ENCODE data around the gene CHRNA5. TPM values are rescaled to one million over a fixed set of nuclear protein-coding genes. Genes with fewer than 3 reads are reported as not detected.
A peak's percentile ranks its signal among the peaks of the same experiment; 100 is the strongest.
"Not testable (repeated sequence)": the region's sequence is repeated elsewhere in the genome, so short reads cannot be mapped to it uniquely, and the experiment has no call there.

Gene CHRNA5
- total and polyA plus RNA-seq, 2 donors, result 2.6 to 3.3 TPM

DNA sequence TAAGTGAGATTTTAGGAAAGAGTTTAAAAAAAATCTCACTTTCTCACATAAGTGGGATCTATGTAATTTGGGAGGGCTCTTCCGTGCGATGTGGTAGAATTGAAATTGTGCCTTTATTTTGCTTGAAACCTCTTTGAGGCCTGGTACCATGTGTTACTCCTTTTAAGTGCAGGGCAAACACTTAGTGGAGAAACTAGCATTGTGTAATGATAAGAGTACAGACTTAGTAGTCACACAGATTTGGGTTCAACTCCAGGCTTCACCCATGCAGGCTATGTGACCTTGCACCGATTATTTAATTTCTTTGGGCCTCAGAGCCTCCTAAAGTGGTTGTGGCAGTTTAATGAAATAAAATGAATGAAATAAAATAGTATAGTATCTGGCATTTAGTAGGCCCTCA lies 22.7 kb upstream of the CHRNA5 start:
- H3K4me3 ChIP-seq (ENCODE audit: low read depth, low read length), result no peak overlapping the region
- DNase-seq (ENCODE audit: extremely low spot score), result no peak
- WGBS, result 93% methylated on average over 3 of the region's 3 CpGs
- H3K27ac ChIP-seq (ENCODE audit: low read depth), result no peak overlapping the region
- peaks cover 2% of the 10 kb centered on the region for H3K4me1 ChIP-seq (ENCODE audit: insufficient read depth)
- peaks cover 4% of the 10 kb centered on the region for H3K36me3 ChIP-seq (ENCODE audit: insufficient read depth)

DNA sequence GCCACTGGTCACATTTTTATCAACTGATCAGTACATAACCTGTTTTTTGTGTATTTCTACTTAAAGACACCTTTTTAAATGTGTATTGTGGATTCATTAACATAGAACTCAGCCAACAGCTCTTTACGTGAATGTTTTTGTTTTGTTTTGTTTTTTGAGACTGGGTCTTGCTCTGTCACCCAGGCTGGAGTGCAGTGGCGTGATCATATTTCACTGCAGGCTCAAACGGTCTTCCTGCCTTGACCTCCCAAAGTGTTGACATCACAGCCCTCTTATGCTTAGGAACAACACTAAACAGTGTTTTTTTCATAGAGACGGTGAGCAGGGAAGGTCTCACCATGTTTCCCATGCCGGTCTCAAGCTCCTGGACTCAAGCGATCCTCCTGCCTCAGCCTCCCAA lies 15.1 kb upstream of the CHRNA5 start:
- Histone ChIP-seq H3K4me1 (ENCODE audit: insufficient read depth) (no peaks in the 10 kb centered on the region), H3K36me3 (ENCODE audit: insufficient read depth) (peaks cover 7% of the 10 kb centered on the region), H3K4me3 (ENCODE audit: low read depth, low read length) (no peak overlapping the region), H3K27ac (ENCODE audit: low read depth) (no peak overlapping the region)
- WGBS, result 70% methylated on average over 6 of the region's 6 CpGs
- DNase-seq (ENCODE audit: extremely low spot score), result no peak

GRCh38 chr15:78550815-78551214 lies 14.5 kb upstream of the CHRNA5 start:
- H3K36me3 ChIP-seq (ENCODE audit: insufficient read depth), result peaks cover 7% of the 10 kb centered on the region
- H3K4me1 ChIP-seq (ENCODE audit: insufficient read depth), result no peaks in the 10 kb centered on the region
- no peak overlapping the region for H3K4me3 ChIP-seq (ENCODE audit: low read depth, low read length)
- H3K27ac ChIP-seq (ENCODE audit: low read depth), result no peak overlapping the region
- no peak for DNase-seq (ENCODE audit: extremely low spot score)
- 67% methylated on average over 3 of the region's 3 CpGs for WGBS

GRCh38 chr15:78551902-78552301 lies 13.4 kb upstream of the CHRNA5 start:
- Histone ChIP-seq H3K36me3 (ENCODE audit: insufficient read depth) (peaks cover 3% of the 10 kb centered on the region), H3K4me3 (ENCODE audit: low read depth, low read length) (no peak overlapping the region), H3K4me1 (ENCODE audit: insufficient read depth) (no peaks in the 10 kb centered on the region), H3K27ac (ENCODE audit: low read depth) (no peak overlapping the region)
- DNase-seq (ENCODE audit: extremely low spot score), result no peak
- 82% methylated on average over 5 of the region's 5 CpGs for WGBS

GRCh38 chr15:78552597-78552996 lies 12.7 kb upstream of the CHRNA5 start:
- no peak for DNase-seq (ENCODE audit: extremely low spot score)
- Histone ChIP-seq H3K4me3 (ENCODE audit: low read depth, low read length) (no peak overlapping the region), H3K27ac (ENCODE audit: low read depth) (no peak overlapping the region), H3K36me3 (ENCODE audit: insufficient read depth) (peaks cover 3% of the 10 kb centered on the region), H3K4me1 (ENCODE audit: insufficient read depth) (no peaks in the 10 kb centered on the region)
- WGBS, result 69% methylated on average over 5 of the region's 5 CpGs

DNA sequence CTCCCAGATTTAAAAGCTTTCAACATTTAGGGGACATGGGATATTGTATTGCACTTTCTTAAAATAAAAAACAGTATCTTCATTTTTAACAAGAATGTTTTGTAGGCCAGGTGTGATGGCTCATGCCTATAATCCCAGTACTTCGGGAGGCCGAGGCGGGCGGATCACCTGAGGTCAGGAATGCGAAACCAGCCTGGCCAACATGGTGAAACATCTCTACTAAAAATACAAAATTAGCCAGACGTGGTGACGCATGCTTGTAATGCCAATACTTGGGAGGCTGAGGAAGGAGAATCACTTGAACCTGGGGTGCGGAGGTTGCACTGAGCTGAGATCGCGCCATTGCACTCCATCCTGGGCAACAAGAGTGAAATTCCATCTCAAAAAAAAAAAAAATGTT lies 5.1 kb upstream of the CHRNA5 start:
- H3K4me1 ChIP-seq (ENCODE audit: insufficient read depth); H3K4me3 ChIP-seq (ENCODE audit: low read depth, low read length); DNase-seq (ENCODE audit: extremely low spot score); H3K36me3 ChIP-seq (ENCODE audit: insufficient read depth); H3K27ac ChIP-seq (ENCODE audit: low read depth): not testable (repeated sequence)
- WGBS, result 90% methylated on average over 10 of the region's 10 CpGs

DNA sequence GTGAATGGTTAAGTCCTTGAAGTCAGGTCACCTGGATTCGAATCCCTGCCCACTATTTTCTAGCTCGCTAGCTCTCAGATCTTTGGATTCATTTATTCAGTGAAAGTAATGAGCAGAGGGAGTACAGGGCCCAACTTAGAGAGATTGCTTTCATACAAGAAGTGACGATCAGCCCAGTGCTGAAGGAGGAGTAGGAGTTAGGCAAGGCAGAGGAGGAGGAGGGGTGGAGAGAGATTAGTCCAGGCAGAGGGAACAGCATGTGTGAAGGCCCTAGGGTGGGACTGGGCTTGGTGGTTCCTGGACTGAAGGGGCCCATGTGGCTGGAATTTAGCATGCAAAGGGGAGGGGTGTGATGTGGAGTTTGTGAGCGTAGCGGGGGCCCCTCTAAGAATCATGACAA lies 3.8 kb upstream of the CHRNA5 start:
- Histone ChIP-seq H3K36me3 (ENCODE audit: insufficient read depth) (no peaks in the 10 kb centered on the region), H3K27ac (ENCODE audit: low read depth) (no peak overlapping the region), H3K4me3 (ENCODE audit: low read depth, low read length) (no peak overlapping the region), H3K4me1 (ENCODE audit: insufficient read depth) (no peaks in the 10 kb centered on the region)
- WGBS, result 85% methylated on average over 5 of the region's 5 CpGs
- no peak for DNase-seq (ENCODE audit: extremely low spot score)

DNA sequence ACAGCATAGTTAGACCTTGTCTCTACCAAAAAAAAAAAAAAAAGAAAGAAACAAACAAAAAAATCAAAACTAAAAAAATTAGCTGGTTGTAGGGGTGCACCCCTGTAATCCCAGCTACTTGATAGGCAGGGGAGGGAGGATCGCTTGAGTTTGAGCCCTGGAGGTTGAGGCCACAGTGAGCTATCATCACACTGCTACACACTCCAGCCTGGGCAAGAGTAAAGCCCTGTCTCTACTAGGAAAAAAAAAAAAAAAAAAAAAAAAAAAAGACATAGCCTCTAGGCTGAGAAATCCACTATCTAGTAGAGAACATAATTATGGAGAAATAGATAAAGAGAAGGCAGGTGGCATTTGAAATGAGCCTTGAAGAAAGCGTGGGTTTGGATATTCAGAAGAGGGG lies 2.2 kb upstream of the CHRNA5 start:
- DNase-seq (ENCODE audit: extremely low spot score), result no peak
- Histone ChIP-seq H3K4me1 (ENCODE audit: insufficient read depth) (no peaks in the 10 kb centered on the region), H3K36me3 (ENCODE audit: insufficient read depth) (no peaks in the 10 kb centered on the region), H3K27ac (ENCODE audit: low read depth) (no peak overlapping the region), H3K4me3 (ENCODE audit: low read depth, low read length) (no peak overlapping the region)
- WGBS, result 78% methylated on average over 2 of the region's 2 CpGs

DNA sequence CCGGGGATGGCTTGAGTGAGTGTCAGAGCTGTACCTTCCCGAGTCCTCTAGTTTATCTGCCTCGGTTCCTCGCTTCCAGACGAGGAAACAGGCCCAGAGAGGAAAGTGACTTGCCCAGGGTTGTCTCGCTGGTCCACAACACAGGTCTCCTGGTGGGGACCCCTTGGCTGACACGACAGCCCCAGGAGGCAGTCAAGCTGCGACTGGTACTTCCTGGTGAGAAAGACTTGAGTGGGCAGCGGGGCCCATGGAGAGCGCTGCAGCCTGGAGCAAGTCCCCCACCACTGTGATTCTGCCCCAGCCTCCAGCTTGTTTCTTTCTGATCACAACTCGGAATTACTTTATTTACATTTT lies 600 bp upstream of the CHRNA5 start:
- Histone ChIP-seq H3K4me1 (ENCODE audit: insufficient read depth) (no peaks in the 10 kb centered on the region), H3K36me3 (ENCODE audit: insufficient read depth) (no peaks in the 10 kb centered on the region), H3K4me3 (ENCODE audit: low read depth, low read length) (no peak overlapping the region), H3K27ac (ENCODE audit: low read depth) (no peak overlapping the region)
- no peak for DNase-seq (ENCODE audit: extremely low spot score)
- 61% methylated on average over 11 of the region's 11 CpGs for WGBS

- DNase-seq (ENCODE audit: extremely low spot score), result no peak
- peak overlapping the region; percentile 88 for H3K4me3 ChIP-seq (ENCODE audit: low read depth, low read length)
- WGBS, result 3% methylated on average over 19 of the region's 19 CpGs
- no peaks in the 10 kb centered on the region for H3K36me3 ChIP-seq (ENCODE audit: insufficient read depth)
- no peak overlapping the region for H3K27ac ChIP-seq (ENCODE audit: low read depth)
- H3K4me1 ChIP-seq (ENCODE audit: insufficient read depth), result no peaks in the 10 kb centered on the region
Observed at GRCh38 chr15:78565951-78566774, 843 bp downstream of the CHRNA5 start.

- no peaks in the 10 kb centered on the region for H3K36me3 ChIP-seq (ENCODE audit: insufficient read depth)
- no peak for DNase-seq (ENCODE audit: extremely low spot score)
- no peaks in the 10 kb centered on the region for H3K4me1 ChIP-seq (ENCODE audit: insufficient read depth)
- no peak overlapping the region for H3K4me3 ChIP-seq (ENCODE audit: low read depth, low read length)
- 72% methylated on average over 4 of the region's 4 CpGs for WGBS
- no peak overlapping the region for H3K27ac ChIP-seq (ENCODE audit: low read depth)
Observed at GRCh38 chr15:78567531-78567930, 2.2 kb downstream of the CHRNA5 start.

- Histone ChIP-seq H3K36me3 (ENCODE audit: insufficient read depth) (no peaks in the 10 kb centered on the region), H3K27ac (ENCODE audit: low read depth) (no peak overlapping the region), H3K4me3 (ENCODE audit: low read depth, low read length) (no peak overlapping the region), H3K4me1 (ENCODE audit: insufficient read depth) (no peaks in the 10 kb centered on the region)
- WGBS, result 87% methylated on average over 2 of the region's 2 CpGs
- DNase-seq (ENCODE audit: extremely low spot score), result no peak
Observed at GRCh38 chr15:78570710-78571109, 5.4 kb downstream of the CHRNA5 start.

DNA sequence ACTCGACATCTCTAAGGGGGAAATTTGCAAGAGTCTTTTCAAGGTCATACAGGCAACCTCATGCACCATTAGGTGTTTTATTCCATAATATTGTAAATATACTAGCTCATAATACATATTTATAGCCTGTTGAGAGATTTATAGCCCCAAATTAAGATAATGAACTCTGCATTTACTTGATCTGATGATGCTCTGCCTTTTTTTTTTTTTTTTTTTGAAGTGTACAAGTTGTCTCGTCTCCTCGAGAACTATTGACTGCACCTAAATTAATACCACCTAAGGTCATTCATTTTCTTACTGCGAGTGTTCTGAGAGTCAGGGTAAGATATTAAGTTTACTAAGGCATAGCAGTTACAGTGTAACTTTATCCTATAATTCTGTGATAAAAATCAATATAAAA lies 6.1 kb downstream of the CHRNA5 start:
- 44% methylated on average over 4 of the region's 4 CpGs for WGBS
- Histone ChIP-seq H3K27ac (ENCODE audit: low read depth) (no peak overlapping the region), H3K36me3 (ENCODE audit: insufficient read depth) (no peaks in the 10 kb centered on the region), H3K4me3 (ENCODE audit: low read depth, low read length) (no peak overlapping the region), H3K4me1 (ENCODE audit: insufficient read depth) (no peaks in the 10 kb centered on the region)
- no peak for DNase-seq (ENCODE audit: extremely low spot score)

DNA sequence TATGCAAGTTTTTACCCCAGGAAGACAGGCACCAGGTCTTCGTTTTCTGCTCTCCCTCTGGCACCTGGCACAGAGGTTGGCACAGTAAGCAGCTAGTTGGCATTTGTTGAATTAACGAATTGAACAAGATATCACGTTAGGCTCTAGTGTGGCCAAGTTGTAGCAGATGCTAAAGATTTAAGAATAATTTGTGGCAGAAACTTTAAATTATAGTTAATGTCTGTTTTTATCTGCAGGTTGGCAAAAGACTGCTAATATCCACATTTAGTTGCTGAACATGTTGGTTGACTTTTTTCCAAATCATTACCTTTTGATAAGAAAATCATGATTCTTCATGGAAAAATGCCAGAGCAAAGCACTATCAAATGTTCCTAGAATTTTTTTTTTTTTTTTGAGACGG lies 8.1 kb downstream of the CHRNA5 start:
- no peak overlapping the region for H3K4me3 ChIP-seq (ENCODE audit: low read depth, low read length)
- DNase-seq (ENCODE audit: extremely low spot score), result no peak
- H3K27ac ChIP-seq (ENCODE audit: low read depth), result no peak overlapping the region
- no peaks in the 10 kb centered on the region for H3K36me3 ChIP-seq (ENCODE audit: insufficient read depth)
- 93% methylated on average over 4 of the region's 4 CpGs for WGBS
- H3K4me1 ChIP-seq (ENCODE audit: insufficient read depth), result no peaks in the 10 kb centered on the region

- no peaks in the 10 kb centered on the region for H3K36me3 ChIP-seq (ENCODE audit: insufficient read depth)
- H3K4me1 ChIP-seq (ENCODE audit: insufficient read depth), result no peaks in the 10 kb centered on the region
- 97% methylated on average over 1 of the region's 1 CpG for WGBS
- H3K27ac ChIP-seq (ENCODE audit: low read depth), result no peak overlapping the region
- DNase-seq (ENCODE audit: extremely low spot score), result no peak
- H3K4me3 ChIP-seq (ENCODE audit: low read depth, low read length), result no peak overlapping the region
Observed at GRCh38 chr15:78574944-78575343, 9.6 kb downstream of the CHRNA5 start.

Data from urinary bladder (tissue), 4 donors.